ENCODE measurements around the gene PHF10.
A peak's percentile ranks its signal among the peaks of the same experiment; 100 is the strongest.

Gene PHF10

GRCh38 chr6:169722362-169723199 is 1.7 kb downstream of the PHF10 start:
- peak; percentile 69 for DNase-seq

- no peak for DNase-seq
These were observed 4.0 kb downstream of the PHF10 start for GRCh38 chr6:169720207-169720855.

GRCh38 chr6:169719117-169719516 is 5.2 kb downstream of the PHF10 start:
- no peak for DNase-seq

GRCh38 chr6:169714595-169714994 is 9.7 kb downstream of the PHF10 start:
- DNase-seq: no peak

- no peak for DNase-seq
These were observed 10.1 kb downstream of the PHF10 start for GRCh38 chr6:169714178-169714577.

GRCh38 chr6:169710009-169710408 is 14.3 kb downstream of the PHF10 start:
- DNase-seq: no peak

GRCh38 chr6:169709293-169709692 is 15.0 kb downstream of the PHF10 start:
- no peak for DNase-seq

GRCh38 chr6:169707772-169708171 is 16.5 kb downstream of the PHF10 start:
- peak; percentile 81 for DNase-seq

GRCh38 chr6:169702840-169703246 is 21.5 kb downstream of the PHF10 start:
- no peak for DNase-seq

GRCh38 chr6:169701954-169702839 is 22.1 kb downstream of the PHF10 start, which contains the start of the genes C6orf120 and WDR27:
C6orf120 (plus strand) TSS chr6:169702126; CDS start chr6:169702460, 334 bp downstream.
WDR27 (minus strand) TSS chr6:169702029; CDS start chr6:169689005, 13,024 bp downstream.
- peak; percentile 99 for DNase-seq

GRCh38 chr6:169701311-169701953 is 22.9 kb downstream of the PHF10 start:
- DNase-seq: peak; percentile 53

- DNase-seq: peak; percentile 43
These were observed 24.0 kb downstream of the PHF10 start for GRCh38 chr6:169700296-169700695.

GRCh38 chr6:169697115-169697514 is 27.2 kb downstream of the PHF10 start:
- peak; percentile 37 for DNase-seq

GRCh38 chr6:169695131-169695530 is 29.2 kb downstream of the PHF10 start:
- DNase-seq: no peak

- no peak for DNase-seq
These were observed 31.8 kb downstream of the PHF10 start for GRCh38 chr6:169692516-169692915.

- no peak for DNase-seq
These were observed 33.0 kb downstream of the PHF10 start for GRCh38 chr6:169691260-169691659.

GRCh38 chr6:169689287-169689686 is 35.0 kb downstream of the PHF10 start:
- DNase-seq: no peak

GRCh38 chr6:169685860-169686259 is 38.4 kb downstream of the PHF10 start:
- no peak for DNase-seq

- no peak for DNase-seq
These were observed 40.2 kb downstream of the PHF10 start for GRCh38 chr6:169684056-169684455.

- DNase-seq: no peak
These were observed 46.0 kb downstream of the PHF10 start for GRCh38 chr6:169678342-169678741.

- DNase-seq: no peak
These were observed 47.2 kb downstream of the PHF10 start for GRCh38 chr6:169677096-169677495.

- no peak for DNase-seq
These were observed 49.3 kb downstream of the PHF10 start for GRCh38 chr6:169675011-169675410.

- DNase-seq: no peak
These were observed 52.7 kb downstream of the PHF10 start for GRCh38 chr6:169671563-169671962.
